ENCODE measurements around the gene OR2AE1. TPM values are rescaled to one million over a fixed set of nuclear protein-coding genes. Genes with fewer than 3 reads are reported as not detected.

OR2AE1 gene
- total RNA-seq, 2 experiments from 2014 or later: not detected

DNA sequence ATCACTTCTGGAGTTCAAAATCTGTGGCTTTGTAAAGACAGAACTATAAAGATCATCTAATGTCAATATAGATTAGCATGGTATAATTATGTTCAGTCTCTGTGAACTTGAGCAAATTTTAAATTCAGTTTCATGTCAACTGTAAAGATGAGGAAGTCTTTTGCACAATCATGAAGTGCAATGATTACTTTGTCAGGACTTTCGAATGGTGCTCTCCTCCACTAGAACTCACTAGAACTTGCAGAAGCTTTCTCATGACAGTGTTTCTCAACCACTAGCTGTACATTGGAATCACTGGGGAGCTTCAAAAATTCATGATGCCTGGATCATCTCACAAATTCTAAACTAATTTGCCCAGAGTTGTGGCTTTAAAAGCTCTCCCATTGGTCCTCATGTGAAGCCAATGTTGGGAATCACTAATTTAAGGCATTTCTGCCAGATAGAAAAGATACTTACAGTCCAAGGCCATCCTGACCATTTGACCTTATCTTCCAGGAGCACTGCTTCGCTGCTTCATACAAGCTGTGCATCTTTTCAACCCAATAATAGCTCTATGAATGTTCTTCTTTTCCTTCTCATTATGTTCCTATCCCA lies 12.9 kb downstream of the OR2AE1 start:
- Mint-ChIP-seq H3K27ac (no peak overlapping the region), H3K9me3 (no peaks in the 10 kb centered on the region), H3K4me3 (no peak overlapping the region), H3K36me3 (ENCODE audit: low read depth) (no peaks in the 10 kb centered on the region), H3K27me3 (peaks cover 10% of the 10 kb centered on the region), H3K4me1 (ENCODE audit: low read depth) (no peaks in the 10 kb centered on the region)
- TF ChIP-seq, protein P1, sequence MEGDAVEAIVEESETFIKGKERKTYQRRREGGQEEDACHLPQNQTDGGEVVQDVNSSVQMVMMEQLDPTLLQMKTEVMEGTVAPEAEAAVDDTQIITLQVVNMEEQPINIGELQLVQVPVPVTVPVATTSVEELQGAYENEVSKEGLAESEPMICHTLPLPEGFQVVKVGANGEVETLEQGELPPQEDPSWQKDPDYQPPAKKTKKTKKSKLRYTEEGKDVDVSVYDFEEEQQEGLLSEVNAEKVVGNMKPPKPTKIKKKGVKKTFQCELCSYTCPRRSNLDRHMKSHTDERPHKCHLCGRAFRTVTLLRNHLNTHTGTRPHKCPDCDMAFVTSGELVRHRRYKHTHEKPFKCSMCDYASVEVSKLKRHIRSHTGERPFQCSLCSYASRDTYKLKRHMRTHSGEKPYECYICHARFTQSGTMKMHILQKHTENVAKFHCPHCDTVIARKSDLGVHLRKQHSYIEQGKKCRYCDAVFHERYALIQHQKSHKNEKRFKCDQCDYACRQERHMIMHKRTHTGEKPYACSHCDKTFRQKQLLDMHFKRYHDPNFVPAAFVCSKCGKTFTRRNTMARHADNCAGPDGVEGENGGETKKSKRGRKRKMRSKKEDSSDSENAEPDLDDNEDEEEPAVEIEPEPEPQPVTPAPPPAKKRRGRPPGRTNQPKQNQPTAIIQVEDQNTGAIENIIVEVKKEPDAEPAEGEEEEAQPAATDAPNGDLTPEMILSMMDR (IDR thresholded peaks at IDR 0.05): no peak
- intact Hi-C loops (cut with micrococcal nuclease): no loop called here
- no peak for ATAC-seq
- CTCF ChIA-PET: no interaction called here
- no peak for DNase-seq
- POLR2A ChIA-PET: no interaction called here

DNA sequence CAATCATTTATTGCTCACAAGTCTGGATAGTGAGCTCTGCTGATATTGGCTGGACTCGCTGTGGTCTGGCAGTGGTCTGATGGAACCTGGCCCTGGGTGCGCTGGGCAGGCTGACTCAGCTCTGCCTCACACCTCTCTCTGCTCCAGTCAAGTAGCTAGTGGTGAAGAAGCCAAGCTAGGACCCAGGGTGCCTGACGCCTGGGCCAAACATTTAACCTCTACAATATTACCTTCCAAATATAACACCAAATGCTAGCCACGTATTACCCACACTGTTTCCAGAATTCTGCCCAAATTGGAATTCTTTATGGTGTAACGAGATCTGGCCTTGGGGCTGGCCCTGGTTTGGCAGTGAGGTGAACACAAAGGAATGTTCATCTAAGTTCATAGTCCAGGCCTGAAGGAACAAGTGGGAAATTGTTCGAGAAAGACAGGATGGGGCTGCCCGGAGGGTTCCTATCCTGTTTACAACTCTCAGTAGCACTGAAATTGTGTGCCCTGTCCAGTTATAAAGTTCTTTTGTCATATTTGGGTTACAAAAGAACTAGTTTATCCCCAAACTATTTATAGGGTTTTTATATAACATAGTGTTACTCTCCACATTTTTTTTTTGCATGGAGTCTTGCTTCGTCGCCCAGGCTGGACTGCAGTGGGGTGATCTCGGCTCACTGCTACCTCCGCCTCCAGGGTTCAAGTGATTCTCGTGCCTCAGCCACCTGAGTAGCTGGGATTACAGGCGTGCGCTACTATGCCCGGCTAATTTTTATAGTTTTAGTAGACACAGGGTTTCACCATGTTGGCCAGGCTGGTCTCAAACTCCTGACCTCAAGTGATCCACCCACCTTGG lies 16.3 kb downstream of the OR2AE1 start:
- no peaks in the 10 kb centered on the region for H3K36me3 Mint-ChIP-seq (ENCODE audit: low read depth)
- intact Hi-C loops (cut with micrococcal nuclease): no loop called here
- CTCF ChIA-PET: no interaction called here

DNA sequence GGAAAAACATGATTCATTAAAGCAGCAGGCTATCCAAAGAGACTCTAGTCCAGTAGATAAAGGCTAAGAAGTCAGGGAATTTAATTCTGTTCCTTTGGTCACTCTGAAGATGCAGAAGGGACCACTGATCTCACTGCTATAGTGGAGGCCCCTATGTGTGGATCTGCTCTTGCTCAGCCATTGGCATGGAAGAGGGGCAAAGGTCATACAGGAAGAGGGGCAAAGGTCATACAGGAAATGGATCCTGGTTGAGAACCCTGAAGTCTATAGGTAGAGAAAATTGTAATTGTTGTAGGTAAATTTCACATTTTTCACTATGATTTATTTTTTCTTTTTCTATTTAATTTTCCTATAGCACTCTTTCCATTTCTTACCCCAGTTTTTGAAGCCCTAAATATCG lies 21.6 kb downstream of the OR2AE1 start:
- Mint-ChIP-seq H3K4me3 (no peak overlapping the region), H3K9me3 (no peaks in the 10 kb centered on the region), H3K27ac (no peak overlapping the region), H3K27me3 (no peaks in the 10 kb centered on the region), H3K4me1 (ENCODE audit: low read depth) (no peaks in the 10 kb centered on the region), H3K36me3 (ENCODE audit: low read depth) (no peaks in the 10 kb centered on the region)
- ChIA-PET POLR2A (no interaction called here), CTCF (no interaction called here)
- ATAC-seq (no peak), DNase-seq (no peak)
- TF ChIP-seq, protein P1 (IDR thresholded peaks at IDR 0.05): no peak
- intact Hi-C loops (cut with micrococcal nuclease): no loop called here

More for the DNA sequence above, 16.3 kb downstream of the OR2AE1 start:
- Mint-ChIP-seq H3K9me3 (no peaks in the 10 kb centered on the region), H3K27ac (no peak overlapping the region), H3K4me3 (no peak overlapping the region), H3K27me3 (peaks cover 3% of the 10 kb centered on the region), H3K4me1 (ENCODE audit: low read depth) (no peaks in the 10 kb centered on the region)
- DNase-seq (no peak), ATAC-seq (no peak)
- POLR2A ChIA-PET: no interaction called here
- TF ChIP-seq, protein P1 (IDR thresholded peaks at IDR 0.05): no peak

DNA sequence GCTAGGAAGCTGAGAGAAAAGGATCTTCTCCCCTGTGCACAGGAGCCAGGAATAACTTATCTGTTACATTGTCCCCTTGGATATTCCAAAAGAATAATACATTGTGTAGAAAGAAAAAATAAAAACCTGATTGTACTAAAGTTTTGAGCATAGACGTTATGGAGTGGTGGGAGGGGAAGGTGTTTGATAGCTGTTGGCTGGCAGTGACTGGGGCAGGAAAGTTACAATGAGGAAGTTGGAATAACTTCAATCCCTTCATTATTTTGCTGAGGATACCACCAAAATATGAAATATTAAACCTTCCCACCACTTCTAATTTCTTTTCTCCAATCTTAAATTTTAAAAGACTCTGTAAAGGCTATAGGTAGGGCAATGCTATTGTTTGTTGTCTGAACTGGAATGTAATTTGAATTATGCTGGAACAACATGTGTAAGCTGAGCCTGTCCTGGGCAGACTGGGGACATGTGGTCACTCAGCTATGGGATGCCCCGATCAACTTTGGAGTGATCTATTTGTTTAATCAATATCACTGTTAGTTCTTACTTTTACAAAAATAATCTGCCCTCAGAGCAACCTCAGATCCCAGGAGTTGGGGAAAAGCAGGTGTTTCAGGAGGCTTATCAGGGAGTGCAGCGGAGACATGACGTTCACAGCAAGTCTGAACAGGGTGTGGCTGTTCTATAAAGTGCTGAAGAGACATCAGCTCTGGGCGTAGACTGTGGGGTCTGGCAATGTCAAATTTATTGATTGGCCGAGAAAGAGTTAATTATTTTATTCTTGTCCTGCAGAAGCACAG lies 28.2 kb downstream of the OR2AE1 start:
- H3K36me3 Mint-ChIP-seq (ENCODE audit: low read depth): no peaks in the 10 kb centered on the region
- no peak overlapping the region for H3K27ac Mint-ChIP-seq
- ChIA-PET CTCF (interaction anchor here (0.8 to 1.4 kb wide), 2 partner anchors 10 to 217 kb away, joined by 3 to 6 read pairs; no protein-coding TSS in a partner anchor), POLR2A (interaction anchor here (0.9 kb wide), 1 partner anchor 12 kb away, joined by 5 read pairs; no protein-coding TSS in a partner anchor)
- H3K27me3 Mint-ChIP-seq: peaks cover 3% of the 10 kb centered on the region
- TF ChIP-seq, protein P1 (IDR thresholded peaks at IDR 0.05): no peak
- DNase-seq (no peak), ATAC-seq (no peak)
- H3K4me1 Mint-ChIP-seq (ENCODE audit: low read depth): no peaks in the 10 kb centered on the region
- intact Hi-C loops (cut with micrococcal nuclease): no loop called here
- no peak overlapping the region for H3K4me3 Mint-ChIP-seq
- no peaks in the 10 kb centered on the region for H3K9me3 Mint-ChIP-seq

Measured in activated CD8-positive, alpha-beta T cell treated with anti-CD3 and anti-CD28 coated beads for 36 hours (primary cell).